GM21381 (cell line): ENCODE results near the gene PDLIM5.

ENCODE experiments used
- ATAC-seq: cut with Tn5 transposase; IDR thresholded peaks from one replicate; pipeline ENCODE4 v1.9.1; 2021; ENCODE audit warnings: mild to moderate bottlenecking, moderate library complexity; ENCODE audit not compliant: unreplicated experiment

PDLIM5 gene

GRCh38 chr4:94420356-94420755 is 31.4 kb upstream of the PDLIM5 start:
- no peak for ATAC-seq

DNA sequence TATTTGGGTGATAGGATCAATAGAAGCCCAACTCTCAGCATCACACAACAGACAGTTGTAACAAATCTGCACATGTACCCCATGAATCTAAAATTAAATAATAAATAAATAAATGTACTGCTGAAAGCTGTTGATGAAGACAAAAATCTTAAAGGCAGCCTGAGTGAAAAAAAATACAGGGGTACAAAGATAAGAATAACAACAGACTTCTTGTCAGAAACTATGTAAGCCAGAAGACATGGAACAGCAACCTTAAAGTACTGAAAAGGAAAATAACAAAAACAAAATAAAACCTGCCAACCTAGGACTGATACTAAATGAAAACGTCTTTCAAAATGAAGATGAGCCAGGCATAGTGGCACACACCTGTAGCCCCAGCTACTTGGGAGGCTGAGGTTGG is 25.0 kb upstream of the PDLIM5 start:
- ATAC-seq = no peak

DNA sequence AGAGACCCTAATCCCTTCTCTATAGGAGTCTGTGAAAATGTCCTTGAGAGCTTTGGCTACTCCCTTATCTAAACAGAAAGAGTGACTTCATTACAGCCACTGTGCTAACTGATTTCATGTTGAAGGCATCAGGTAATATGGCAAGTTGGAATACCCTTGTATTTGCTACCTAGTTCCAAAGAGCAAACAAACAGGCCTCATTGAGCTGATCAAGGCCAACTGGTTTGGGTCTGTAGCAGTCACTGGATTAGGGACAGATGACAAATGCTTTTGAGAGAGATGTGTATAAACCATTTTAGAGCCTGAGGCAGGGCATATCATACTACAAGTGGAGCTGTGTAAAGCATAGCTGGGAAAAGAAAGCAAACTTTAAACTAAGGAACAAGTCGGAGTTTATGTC is 22.9 kb upstream of the PDLIM5 start:
- ATAC-seq = no peak

DNA sequence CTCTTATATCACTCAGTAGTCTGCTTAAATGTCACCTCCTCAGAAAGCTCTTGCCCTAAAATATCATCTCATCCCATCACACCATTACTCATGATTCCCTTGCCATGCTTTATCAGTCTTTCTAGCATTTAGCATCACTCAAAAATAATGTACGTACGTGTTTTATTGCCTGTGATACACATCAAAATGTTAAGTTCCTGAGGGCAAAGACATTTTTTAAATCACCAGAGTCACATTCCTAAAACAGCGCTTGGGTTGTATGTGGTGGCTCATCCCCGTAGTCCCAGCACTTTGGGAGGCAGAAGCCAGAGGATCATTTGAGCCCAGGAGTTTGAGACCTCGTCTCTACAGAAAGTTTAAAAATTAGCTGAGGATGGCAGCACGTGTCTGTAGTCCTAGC is 21.3 kb upstream of the PDLIM5 start:
- ATAC-seq = no peak

DNA sequence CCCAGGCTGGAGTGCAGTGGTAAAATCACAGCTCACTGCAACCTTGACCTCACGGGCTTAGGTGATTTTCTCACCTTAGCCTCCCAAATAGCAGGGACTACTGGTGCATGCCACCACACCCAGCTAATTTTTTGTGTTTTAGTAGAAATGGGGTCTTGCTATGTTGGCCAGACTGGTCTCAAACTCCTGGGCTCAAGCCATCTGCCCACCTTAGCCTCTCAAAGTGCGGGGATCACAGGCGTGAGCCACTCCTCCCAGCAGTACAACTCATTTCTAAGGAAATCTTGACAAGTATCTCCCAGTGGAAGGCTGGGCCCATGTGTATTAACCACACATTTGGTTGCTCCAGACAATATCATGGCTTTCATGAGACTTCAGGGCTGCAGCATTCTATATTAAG is 20.4 kb upstream of the PDLIM5 start:
- ATAC-seq = no peak

DNA sequence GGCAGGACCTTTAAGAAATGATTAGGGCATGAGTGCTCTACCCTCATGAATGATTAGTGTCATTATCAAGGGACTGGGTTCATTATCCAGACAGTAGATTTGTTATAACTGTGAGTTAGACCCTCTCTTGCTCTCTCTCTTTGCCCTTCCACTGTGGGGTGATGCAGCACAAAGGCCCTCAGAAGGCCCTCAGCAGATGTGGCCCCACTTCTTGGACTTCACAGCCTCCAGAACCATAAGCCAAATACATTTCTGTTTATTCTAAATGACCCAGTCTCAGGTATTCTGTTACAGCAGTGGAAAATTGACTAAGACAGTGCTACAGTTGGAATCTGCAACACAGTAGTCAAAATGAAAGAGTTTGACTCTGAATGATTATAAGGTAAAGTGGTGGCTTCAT is 17.2 kb upstream of the PDLIM5 start:
- ATAC-seq = no peak

DNA sequence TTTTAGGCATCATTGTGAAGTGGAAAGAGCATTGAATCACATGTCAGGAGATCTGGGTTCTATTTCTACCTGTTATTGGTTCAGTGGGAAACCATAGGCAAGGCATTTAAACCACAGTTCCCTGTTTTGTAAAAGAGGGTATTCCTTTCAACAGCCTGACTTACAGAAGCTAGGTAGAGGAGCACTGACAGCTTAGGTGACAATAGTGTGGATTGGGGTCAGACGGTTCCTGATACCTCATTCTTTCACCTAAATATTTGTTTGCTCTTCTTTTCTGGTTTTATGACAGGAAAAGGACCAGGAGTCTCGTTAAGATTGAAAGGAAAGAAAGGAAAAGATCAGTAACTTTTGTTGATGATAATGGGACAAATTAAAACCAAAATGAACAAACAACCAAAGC is 15.9 kb upstream of the PDLIM5 start:
- ATAC-seq = no peak

DNA sequence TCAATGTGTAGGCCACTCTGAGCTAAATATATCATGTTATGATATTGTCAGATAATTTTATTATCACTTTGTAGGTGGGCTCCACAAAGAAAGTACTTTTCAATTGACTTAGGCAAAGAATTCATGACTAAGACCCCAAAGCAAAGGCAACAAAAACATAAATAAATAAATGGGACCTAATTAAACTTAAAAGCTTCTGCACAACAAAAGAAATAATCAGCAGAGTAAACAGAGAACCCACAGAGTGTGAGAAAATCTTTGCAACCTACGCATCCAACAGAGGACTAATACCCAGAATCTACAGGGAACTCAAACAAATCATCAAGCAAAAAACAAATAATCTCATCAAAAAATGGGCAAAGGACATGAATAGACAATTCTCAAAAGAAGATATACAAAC is 15.2 kb upstream of the PDLIM5 start:
- ATAC-seq = no peak

GRCh38 chr4:94439606-94440005 is 12.1 kb upstream of the PDLIM5 start:
- no peak for ATAC-seq

DNA sequence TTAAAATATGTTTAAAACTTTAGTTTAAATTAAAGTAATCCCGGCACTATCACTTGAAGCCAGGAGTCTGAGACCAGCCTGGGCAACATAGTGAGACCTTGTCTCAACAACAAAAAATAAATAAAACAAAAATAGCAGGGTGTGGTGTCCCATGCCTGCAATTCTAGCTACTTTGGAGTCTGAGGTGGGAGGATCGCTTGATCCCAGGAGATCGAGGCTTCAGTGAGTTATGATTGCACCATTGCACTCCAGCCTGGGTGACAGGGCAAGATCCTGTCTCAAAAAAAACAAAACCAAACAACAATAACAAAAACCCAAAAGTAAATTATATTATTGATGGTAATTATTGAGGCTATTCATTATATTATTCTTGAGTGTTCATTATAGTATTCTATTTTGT is 9.9 kb upstream of the PDLIM5 start:
- no peak for ATAC-seq

- no peak for ATAC-seq
Measured at GRCh38 chr4:94442251-94442650, 9.5 kb upstream of the PDLIM5 start.

DNA sequence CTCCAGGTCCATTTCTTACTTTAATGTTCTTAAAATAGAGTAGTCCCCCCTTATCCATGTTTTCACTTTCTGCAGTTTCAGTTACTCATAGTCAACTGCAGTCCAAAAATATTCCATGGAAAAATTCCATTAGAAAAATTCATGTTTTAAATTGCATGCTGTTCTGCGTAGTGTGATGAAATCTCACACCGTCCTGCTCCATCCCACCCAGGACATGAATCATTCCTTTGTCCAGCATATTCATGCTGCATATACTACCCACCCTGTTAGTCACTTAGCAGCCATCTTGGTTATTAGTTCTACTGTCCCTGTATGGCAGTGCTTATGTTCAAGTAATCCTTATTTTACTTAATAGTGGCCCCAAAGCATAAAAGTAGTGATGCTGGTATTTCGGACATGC is 5.4 kb upstream of the PDLIM5 start:
- ATAC-seq = no peak

DNA sequence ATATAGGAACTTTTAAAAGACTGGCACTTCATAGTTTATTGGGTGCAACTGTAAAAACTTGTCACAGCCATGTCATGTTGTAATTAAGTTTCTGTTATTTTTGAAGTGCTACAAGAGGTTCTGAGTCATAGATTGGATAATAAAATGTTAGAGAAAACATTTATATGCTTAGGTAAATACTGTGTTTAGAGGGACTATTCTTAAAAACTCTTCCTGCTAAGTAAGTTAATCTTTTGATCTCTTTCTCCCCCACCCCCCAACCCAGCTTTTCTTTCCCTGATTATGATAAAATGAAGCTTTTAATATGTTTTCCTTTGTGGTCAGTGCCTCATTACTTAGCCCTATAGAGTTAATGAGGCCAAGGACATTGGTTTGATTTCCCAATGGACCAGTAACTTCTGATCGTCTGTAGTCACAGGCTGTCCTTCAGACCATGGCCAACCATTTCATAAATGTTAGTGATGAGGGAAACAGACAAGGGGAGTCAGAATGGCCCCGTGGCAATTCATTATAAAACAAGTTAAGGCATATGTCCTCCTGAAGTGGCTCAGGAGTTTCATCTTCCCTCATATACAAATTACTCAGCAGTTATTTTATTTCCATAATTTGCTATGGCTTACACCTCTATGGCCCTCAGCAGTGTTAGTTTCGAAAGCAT is 3.9 kb upstream of the PDLIM5 start:
- no peak for ATAC-seq

GRCh38 chr4:94448815-94449375 is 2.8 kb upstream of the PDLIM5 start:
- no peak for ATAC-seq

GRCh38 chr4:94451051-94451694 is 569 bp upstream of the PDLIM5 start:
- ATAC-seq = no peak

DNA sequence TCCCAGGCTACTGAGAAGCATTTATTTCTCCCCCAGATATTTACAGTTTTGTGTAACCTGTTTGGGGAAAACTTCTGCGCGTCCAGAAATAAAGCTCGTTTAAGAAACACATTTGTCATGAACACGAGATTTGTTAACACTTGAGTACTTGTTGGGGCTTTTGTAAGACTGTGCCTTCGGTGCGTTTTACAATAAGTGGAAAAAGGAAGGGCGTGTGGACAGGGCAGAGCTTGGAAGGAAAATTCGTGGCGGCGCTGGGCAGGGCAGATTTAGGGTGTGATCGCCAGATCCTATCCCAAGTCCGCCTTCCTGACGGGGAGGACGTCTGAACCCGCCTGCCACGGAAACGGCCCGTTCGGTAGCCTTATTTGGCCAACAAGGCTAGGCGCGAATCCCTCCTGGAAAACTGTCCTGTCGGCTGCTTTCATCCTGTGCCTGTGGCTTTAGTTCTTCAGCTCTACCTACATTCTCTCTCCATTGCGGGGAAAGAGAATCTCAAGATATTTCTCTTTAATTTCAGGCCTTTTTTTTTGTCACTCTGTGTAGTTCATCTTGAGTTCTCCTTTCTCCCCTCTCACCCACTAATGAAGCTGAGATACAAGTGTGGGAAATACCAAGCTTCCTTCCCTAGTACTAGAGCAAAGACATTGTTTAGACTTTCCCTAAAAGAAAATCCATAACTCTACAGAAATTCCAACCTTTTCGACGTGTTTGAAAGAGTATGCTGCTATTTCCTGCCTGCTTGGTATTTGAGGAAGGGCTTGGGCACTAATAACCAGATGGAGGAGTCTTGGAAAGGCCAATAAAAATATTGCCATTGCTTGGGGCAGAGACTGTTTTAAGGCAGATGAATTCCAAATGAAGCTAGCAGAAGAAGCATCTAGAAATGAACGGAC is 982 bp downstream of the PDLIM5 start:
- ATAC-seq = no peak

- ATAC-seq = no peak
Measured at GRCh38 chr4:94453391-94453963, 1.7 kb downstream of the PDLIM5 start.

- ATAC-seq = no peak
Measured at GRCh38 chr4:94454405-94454804, 2.7 kb downstream of the PDLIM5 start.

DNA sequence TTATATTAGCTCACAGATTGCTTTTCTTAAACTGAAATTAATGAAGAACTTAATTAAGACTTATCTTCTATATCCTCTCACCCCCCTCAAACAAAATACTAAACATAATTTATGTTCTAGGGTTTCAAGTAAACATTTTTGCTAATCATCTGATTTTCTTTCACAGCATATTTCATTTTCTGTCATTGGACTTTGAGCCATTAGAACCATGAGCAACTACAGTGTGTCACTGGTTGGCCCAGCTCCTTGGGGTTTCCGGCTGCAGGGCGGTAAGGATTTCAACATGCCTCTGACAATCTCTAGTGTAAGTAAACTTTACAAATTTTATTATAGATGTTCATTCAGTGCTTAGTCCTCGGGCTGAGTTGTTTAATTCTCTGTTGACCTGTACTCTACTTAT is 3.3 kb downstream of the PDLIM5 start:
- no peak for ATAC-seq

DNA sequence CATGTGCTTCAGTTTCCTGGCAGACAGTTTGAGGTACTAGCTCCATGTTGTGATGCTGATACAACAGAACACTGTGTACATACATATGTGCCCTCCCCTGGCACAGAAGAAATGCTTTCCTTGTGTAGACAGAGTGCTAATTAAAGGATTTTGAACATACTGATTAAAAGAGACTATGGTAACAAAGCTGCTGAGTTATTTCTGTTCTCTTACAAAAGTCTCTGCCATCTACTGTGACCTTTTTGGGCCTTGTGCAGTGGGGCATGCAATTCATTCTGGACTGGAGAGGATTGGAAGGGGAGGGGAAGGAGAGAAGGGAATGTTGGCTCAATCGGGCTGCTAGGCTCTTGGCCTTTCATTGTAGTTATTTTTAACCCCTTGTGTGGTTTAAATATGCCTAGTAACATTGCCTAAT is 6.0 kb downstream of the PDLIM5 start:
- no peak for ATAC-seq

- ATAC-seq = no peak
Measured at GRCh38 chr4:94458682-94459081, 6.9 kb downstream of the PDLIM5 start.
